Vagina (tissue), 2 donors: Measurements from ENCODE around the gene FGGY.

Source experiments
- POLR2A ChIP-seq, 2 donors: fragments of 450-650 bp; IDR thresholded peaks; one replicate each; pipeline ENCODE4 v1.6.1; 2017; ENCODE audit warnings: antibody characterized with exemption in 2 of 2, mild to moderate bottlenecking in 2 of 2, moderate library complexity in 2 of 2
- POLR2AphosphoS5 ChIP-seq, 2 donors: sonication (generic); formaldehyde crosslinking; IDR thresholded peaks; one replicate each; pipeline ENCODE4 v1.9.0; 2017; ENCODE audit warnings: antibody characterized with exemption in 2 of 2, mild to moderate bottlenecking in 2 of 2, low read depth in 1 of 2; ENCODE audit not compliant: insufficient read depth in 1 of 2
- TF ChIP-seq, protein P1 (sequence below), 3 experiments: fragments of 450-650 bp in 2 of 3; fragments of 200-600 bp in 1 of 3; sonication (generic) in 1 of 3; IDR thresholded peaks; one replicate each; pipeline ENCODE4 v1.5.1; 2017 to 2019; ENCODE audit warnings: antibody characterized with exemption in 3 of 3, mild to moderate bottlenecking in 2 of 3, moderate library complexity in 2 of 3

- TF ChIP-seq POLR2A (IDR thresholded peaks at IDR 0.05) (no peak), POLR2AphosphoS5 (IDR thresholded peaks at IDR 0.05; ENCODE audit: insufficient read depth in 1 of 2, low read depth in 1 of 2) (peak; percentile 10 to 99)
- TF ChIP-seq, protein P1, sequence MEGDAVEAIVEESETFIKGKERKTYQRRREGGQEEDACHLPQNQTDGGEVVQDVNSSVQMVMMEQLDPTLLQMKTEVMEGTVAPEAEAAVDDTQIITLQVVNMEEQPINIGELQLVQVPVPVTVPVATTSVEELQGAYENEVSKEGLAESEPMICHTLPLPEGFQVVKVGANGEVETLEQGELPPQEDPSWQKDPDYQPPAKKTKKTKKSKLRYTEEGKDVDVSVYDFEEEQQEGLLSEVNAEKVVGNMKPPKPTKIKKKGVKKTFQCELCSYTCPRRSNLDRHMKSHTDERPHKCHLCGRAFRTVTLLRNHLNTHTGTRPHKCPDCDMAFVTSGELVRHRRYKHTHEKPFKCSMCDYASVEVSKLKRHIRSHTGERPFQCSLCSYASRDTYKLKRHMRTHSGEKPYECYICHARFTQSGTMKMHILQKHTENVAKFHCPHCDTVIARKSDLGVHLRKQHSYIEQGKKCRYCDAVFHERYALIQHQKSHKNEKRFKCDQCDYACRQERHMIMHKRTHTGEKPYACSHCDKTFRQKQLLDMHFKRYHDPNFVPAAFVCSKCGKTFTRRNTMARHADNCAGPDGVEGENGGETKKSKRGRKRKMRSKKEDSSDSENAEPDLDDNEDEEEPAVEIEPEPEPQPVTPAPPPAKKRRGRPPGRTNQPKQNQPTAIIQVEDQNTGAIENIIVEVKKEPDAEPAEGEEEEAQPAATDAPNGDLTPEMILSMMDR (IDR thresholded peaks at IDR 0.05), result no peak
Observed at GRCh38 chr1:59750328-59751003, 453.6 kb downstream of the FGGY start.
